ENCODE measurements around the gene SQSTM1.

Gene SQSTM1

GRCh38 chr5:179814090-179814489 lies 6.6 kb upstream of the SQSTM1 start:
- H3K27ac Mint-ChIP-seq, result no peak overlapping the region
- no peaks in the 10 kb centered on the region for H3K27me3 Mint-ChIP-seq
- no peaks in the 10 kb centered on the region for H3K9me3 Mint-ChIP-seq
- peaks cover 1% of the 10 kb centered on the region for H3K36me3 Mint-ChIP-seq
- no peak overlapping the region for H3K4me3 Mint-ChIP-seq
- H3K4me1 Mint-ChIP-seq, result peaks cover 15% of the 10 kb centered on the region

GRCh38 chr5:179815491-179816249 lies 5.0 kb upstream of the SQSTM1 start:
- no peaks in the 10 kb centered on the region for H3K27me3 Mint-ChIP-seq
- H3K36me3 Mint-ChIP-seq, result peaks cover 1% of the 10 kb centered on the region
- no peak overlapping the region for H3K27ac Mint-ChIP-seq
- peak overlapping the region; percentile 51 for H3K4me3 Mint-ChIP-seq
- H3K9me3 Mint-ChIP-seq, result no peaks in the 10 kb centered on the region
- H3K4me1 Mint-ChIP-seq, result peaks cover 24% of the 10 kb centered on the region

GRCh38 chr5:179816401-179816795 lies 4.3 kb upstream of the SQSTM1 start:
- Mint-ChIP-seq H3K27ac (no peak overlapping the region), H3K4me3 (no peak overlapping the region), H3K9me3 (no peaks in the 10 kb centered on the region), H3K4me1 (peaks cover 24% of the 10 kb centered on the region), H3K36me3 (peaks cover 1% of the 10 kb centered on the region), H3K27me3 (no peaks in the 10 kb centered on the region)

- H3K4me3 Mint-ChIP-seq, result peak overlapping the region; percentile 42
- H3K9me3 Mint-ChIP-seq, result no peaks in the 10 kb centered on the region
- peaks cover 1% of the 10 kb centered on the region for H3K36me3 Mint-ChIP-seq
- H3K27ac Mint-ChIP-seq, result no peak overlapping the region
- peaks cover 27% of the 10 kb centered on the region for H3K4me1 Mint-ChIP-seq
- H3K27me3 Mint-ChIP-seq, result no peaks in the 10 kb centered on the region
Measured at GRCh38 chr5:179816796-179817469, 3.8 kb upstream of the SQSTM1 start.

GRCh38 chr5:179817470-179817840 lies 3.2 kb upstream of the SQSTM1 start:
- H3K4me3 Mint-ChIP-seq, result peak overlapping the region; percentile 42
- H3K9me3 Mint-ChIP-seq, result no peaks in the 10 kb centered on the region
- no peaks in the 10 kb centered on the region for H3K27me3 Mint-ChIP-seq
- peaks cover 32% of the 10 kb centered on the region for H3K4me1 Mint-ChIP-seq
- H3K27ac Mint-ChIP-seq, result no peak overlapping the region
- peaks cover 1% of the 10 kb centered on the region for H3K36me3 Mint-ChIP-seq

- H3K4me1 Mint-ChIP-seq, result peaks cover 39% of the 10 kb centered on the region
- no peaks in the 10 kb centered on the region for H3K9me3 Mint-ChIP-seq
- no peaks in the 10 kb centered on the region for H3K27me3 Mint-ChIP-seq
- no peak overlapping the region for H3K27ac Mint-ChIP-seq
- H3K36me3 Mint-ChIP-seq, result peaks cover 3% of the 10 kb centered on the region
- H3K4me3 Mint-ChIP-seq, result peak overlapping the region; percentile 80
Measured at GRCh38 chr5:179817890-179818745, 2.6 kb upstream of the SQSTM1 start.

- Mint-ChIP-seq H3K27ac (no peak overlapping the region), H3K27me3 (no peaks in the 10 kb centered on the region), H3K9me3 (no peaks in the 10 kb centered on the region), H3K36me3 (peaks cover 3% of the 10 kb centered on the region), H3K4me3 (peak overlapping the region; percentile 80), H3K4me1 (peaks cover 42% of the 10 kb centered on the region)
Measured at GRCh38 chr5:179818746-179819295, 1.9 kb upstream of the SQSTM1 start.

GRCh38 chr5:179819296-179820126 lies 1.2 kb upstream of the SQSTM1 start:
- Mint-ChIP-seq H3K4me1 (peaks cover 44% of the 10 kb centered on the region), H3K36me3 (peaks cover 4% of the 10 kb centered on the region), H3K4me3 (peak overlapping the region; percentile 79), H3K27ac (peak overlapping the region; percentile 85), H3K9me3 (no peaks in the 10 kb centered on the region), H3K27me3 (no peaks in the 10 kb centered on the region)

- peaks cover 7% of the 10 kb centered on the region for H3K36me3 Mint-ChIP-seq
- peaks cover 50% of the 10 kb centered on the region for H3K4me1 Mint-ChIP-seq
- peak overlapping the region; percentile 85 for H3K27ac Mint-ChIP-seq
- no peaks in the 10 kb centered on the region for H3K27me3 Mint-ChIP-seq
- H3K9me3 Mint-ChIP-seq, result no peaks in the 10 kb centered on the region
- H3K4me3 Mint-ChIP-seq, result peak overlapping the region; percentile 79
Measured at GRCh38 chr5:179820127-179820482, 600 bp upstream of the SQSTM1 start.

- Mint-ChIP-seq H3K4me1 (peaks cover 52% of the 10 kb centered on the region), H3K27me3 (no peaks in the 10 kb centered on the region), H3K9me3 (no peaks in the 10 kb centered on the region), H3K27ac (peak overlapping the region; percentile 88), H3K36me3 (peaks cover 5% of the 10 kb centered on the region), H3K4me3 (peak overlapping the region; percentile 93)
Measured at GRCh38 chr5:179821298-179822058, 773 bp downstream of the SQSTM1 start.

- no peaks in the 10 kb centered on the region for H3K9me3 Mint-ChIP-seq
- no peaks in the 10 kb centered on the region for H3K27me3 Mint-ChIP-seq
- peaks cover 56% of the 10 kb centered on the region for H3K4me1 Mint-ChIP-seq
- peak overlapping the region; percentile 88 for H3K27ac Mint-ChIP-seq
- H3K4me3 Mint-ChIP-seq, result peak overlapping the region; percentile 93
- H3K36me3 Mint-ChIP-seq, result peaks cover 5% of the 10 kb centered on the region
Measured at GRCh38 chr5:179822059-179822432, 1.3 kb downstream of the SQSTM1 start.

- Mint-ChIP-seq H3K9me3 (no peaks in the 10 kb centered on the region), H3K27me3 (no peaks in the 10 kb centered on the region), H3K36me3 (peaks cover 5% of the 10 kb centered on the region), H3K4me1 (peaks cover 59% of the 10 kb centered on the region), H3K27ac (peak overlapping the region; percentile 51), H3K4me3 (peak overlapping the region; percentile 93)
Measured at GRCh38 chr5:179822444-179822990, 1.8 kb downstream of the SQSTM1 start.

GRCh38 chr5:179823937-179824744 lies 3.4 kb downstream of the SQSTM1 start:
- H3K4me1 Mint-ChIP-seq, result peaks cover 57% of the 10 kb centered on the region
- no peak overlapping the region for H3K4me3 Mint-ChIP-seq
- no peaks in the 10 kb centered on the region for H3K27me3 Mint-ChIP-seq
- H3K36me3 Mint-ChIP-seq, result peaks cover 13% of the 10 kb centered on the region
- no peaks in the 10 kb centered on the region for H3K9me3 Mint-ChIP-seq
- no peak overlapping the region for H3K27ac Mint-ChIP-seq
